Activated B cell treated with CpG ODN at 0.5 μM for 24 hours (primary cell): Measurements from ENCODE around the gene SHROOM4. TPM values are rescaled to one million over a fixed set of nuclear protein-coding genes. Genes with fewer than 3 reads are reported as not detected.

Experiments used
- ATAC-seq: fragments of 200-7000 bp; cut with Tn5 transposase; one replicate; pipeline ENCODE4 v1.10.0; 2021; ENCODE audit warnings: low read depth, mild to moderate bottlenecking, moderate library complexity
- CTCF ChIA-PET: fragments of 350-600 bp; sonication (Branson Sonifier 250); formaldehyde crosslinking; loops from one replicate; lab custom pipeline; 2021; ENCODE audit warnings: antibody characterized with exemption; lab: Charles Lee
- POLR2A ChIA-PET: fragments of 350-600 bp; sonication (Branson Sonifier 250); formaldehyde crosslinking; loops from one replicate; lab custom pipeline; 2021; ENCODE audit warnings: antibody characterized with exemption; lab: Charles Lee
- DNase-seq: peaks from one replicate; pipeline ENCODE4 v3.0.0; 2022
- H3K27ac Mint-ChIP-seq: one replicate; pipeline ENCODE4 v1.8.0; 2020; ENCODE audit warnings: mixed read lengths
- H3K27me3 Mint-ChIP-seq: one replicate; pipeline ENCODE4 v1.8.0; 2021; ENCODE audit warnings: mixed read lengths
- H3K36me3 Mint-ChIP-seq: one replicate; pipeline ENCODE4 v1.8.0; 2021; ENCODE audit warnings: low read depth, mixed read lengths
- H3K4me1 Mint-ChIP-seq: one replicate; pipeline ENCODE4 v1.8.0; 2021; ENCODE audit warnings: mixed read lengths
- H3K4me3 Mint-ChIP-seq: one replicate; pipeline ENCODE4 v1.8.0; 2020; ENCODE audit warnings: mild to moderate bottlenecking, mixed read lengths
- H3K9me3 Mint-ChIP-seq: one replicate; pipeline ENCODE4 v1.8.0; 2020; ENCODE audit warnings: mixed read lengths
- intact Hi-C: fragments of 100-400 bp; cut with micrococcal nuclease; formaldehyde crosslinking; loops from one replicate; pipeline ENCODE4 v1.15.1; 2024
- total RNA-seq: library from RNA; stranded (reverse); gene quantifications from 2 replicates; pipeline ENCODE4 v1.2.3, GENCODE V29; 2022
- TF ChIP-seq, protein P1 (sequence below): fragments of 200-600 bp; IDR thresholded peaks from one replicate; pipeline ENCODE4 v1.8.0; 2022; ENCODE audit warnings: antibody characterized with exemption, mild to moderate bottlenecking

Gene SHROOM4
- total RNA-seq, 1 donor from 2014 or later: not detected

DNA sequence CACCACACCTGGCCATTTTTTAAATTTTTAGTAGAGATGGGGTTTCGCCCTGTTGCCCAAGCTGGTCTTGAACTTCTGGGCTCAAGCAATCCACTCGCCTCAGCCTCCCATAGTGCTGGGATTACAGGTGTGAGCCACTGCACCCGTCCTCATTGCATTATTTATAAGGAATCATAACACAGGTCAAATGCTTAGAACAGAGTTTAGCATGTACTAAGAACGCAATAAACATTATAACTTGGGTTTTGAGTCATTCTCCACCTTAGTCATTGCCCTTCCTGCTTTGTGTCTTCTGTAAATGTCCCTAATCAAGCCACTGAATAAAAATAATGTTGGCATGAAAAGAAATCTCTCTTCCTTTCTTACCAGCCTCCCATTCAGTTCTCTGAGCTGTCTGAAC lies 38.5 kb upstream of the SHROOM4 start:
- no peak for ATAC-seq
- TF ChIP-seq, protein P1, sequence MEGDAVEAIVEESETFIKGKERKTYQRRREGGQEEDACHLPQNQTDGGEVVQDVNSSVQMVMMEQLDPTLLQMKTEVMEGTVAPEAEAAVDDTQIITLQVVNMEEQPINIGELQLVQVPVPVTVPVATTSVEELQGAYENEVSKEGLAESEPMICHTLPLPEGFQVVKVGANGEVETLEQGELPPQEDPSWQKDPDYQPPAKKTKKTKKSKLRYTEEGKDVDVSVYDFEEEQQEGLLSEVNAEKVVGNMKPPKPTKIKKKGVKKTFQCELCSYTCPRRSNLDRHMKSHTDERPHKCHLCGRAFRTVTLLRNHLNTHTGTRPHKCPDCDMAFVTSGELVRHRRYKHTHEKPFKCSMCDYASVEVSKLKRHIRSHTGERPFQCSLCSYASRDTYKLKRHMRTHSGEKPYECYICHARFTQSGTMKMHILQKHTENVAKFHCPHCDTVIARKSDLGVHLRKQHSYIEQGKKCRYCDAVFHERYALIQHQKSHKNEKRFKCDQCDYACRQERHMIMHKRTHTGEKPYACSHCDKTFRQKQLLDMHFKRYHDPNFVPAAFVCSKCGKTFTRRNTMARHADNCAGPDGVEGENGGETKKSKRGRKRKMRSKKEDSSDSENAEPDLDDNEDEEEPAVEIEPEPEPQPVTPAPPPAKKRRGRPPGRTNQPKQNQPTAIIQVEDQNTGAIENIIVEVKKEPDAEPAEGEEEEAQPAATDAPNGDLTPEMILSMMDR: no peak
- Mint-ChIP-seq H3K4me1 (no peaks in the 10 kb centered on the region), H3K27ac (no peak overlapping the region), H3K9me3 (no peaks in the 10 kb centered on the region), H3K4me3 (no peak overlapping the region), H3K27me3 (no peaks in the 10 kb centered on the region), H3K36me3 (no peaks in the 10 kb centered on the region)
- intact Hi-C loops: no loop called here
- CTCF ChIA-PET: no interaction called here
- POLR2A ChIA-PET: no interaction called here
- DNase-seq: no peak

DNA sequence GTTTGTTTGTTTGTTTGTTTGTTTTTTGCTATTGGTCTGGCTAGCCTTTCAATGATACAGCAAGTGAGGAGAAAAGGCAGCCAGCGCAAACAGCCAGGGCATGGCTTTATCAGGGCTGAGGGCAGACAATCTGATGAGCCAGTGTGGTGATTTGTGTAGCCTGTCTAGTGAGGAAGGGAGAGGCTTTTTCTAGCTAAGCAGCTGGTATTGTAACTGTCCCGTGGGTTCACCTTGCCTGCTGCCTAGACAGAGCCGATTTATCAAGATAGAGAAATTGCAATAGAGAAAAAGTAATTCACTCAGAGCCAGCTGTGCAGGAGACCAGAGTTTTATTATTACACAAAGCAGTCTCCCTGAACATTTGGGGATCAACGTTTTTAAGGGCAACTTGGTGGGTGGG lies 28.2 kb upstream of the SHROOM4 start:
- intact Hi-C loops: no loop called here
- CTCF ChIA-PET: no interaction called here
- H3K4me3 Mint-ChIP-seq: no peak overlapping the region

DNA sequence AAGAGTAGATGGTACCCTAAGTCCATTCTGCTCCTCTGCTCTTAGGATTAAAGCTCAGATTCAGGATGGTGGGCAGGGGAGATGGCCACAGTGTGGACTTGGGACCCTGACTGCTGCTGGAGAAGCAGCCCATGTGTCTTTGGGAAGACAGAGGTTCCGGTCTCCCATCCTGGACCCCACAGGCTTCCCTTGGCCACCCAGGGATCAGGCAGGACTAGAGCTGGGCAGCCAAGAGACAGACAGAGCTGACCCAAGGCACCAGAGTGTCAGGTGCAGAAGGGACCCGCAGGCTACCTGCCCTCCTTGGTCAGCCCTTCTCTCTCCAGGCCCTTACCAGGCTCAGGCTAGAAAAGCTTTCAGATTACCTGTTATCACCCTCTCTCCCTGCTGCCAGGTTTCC lies 25.7 kb upstream of the SHROOM4 start:
- H3K36me3 Mint-ChIP-seq: no peaks in the 10 kb centered on the region
- TF ChIP-seq, protein P1: no peak
- DNase-seq (no peak), ATAC-seq (no peak)
- no peaks in the 10 kb centered on the region for H3K4me1 Mint-ChIP-seq
- no peak overlapping the region for H3K27ac Mint-ChIP-seq
- no peak overlapping the region for H3K4me3 Mint-ChIP-seq
- H3K9me3 Mint-ChIP-seq: no peaks in the 10 kb centered on the region
- no peaks in the 10 kb centered on the region for H3K27me3 Mint-ChIP-seq
- intact Hi-C loops: no loop called here
- ChIA-PET POLR2A (no interaction called here), CTCF (no interaction called here)

More for the DNA sequence above, 28.2 kb upstream of the SHROOM4 start:
- H3K36me3 Mint-ChIP-seq: no peaks in the 10 kb centered on the region
- DNase-seq (no peak), ATAC-seq (no peak)
- H3K27me3 Mint-ChIP-seq: no peaks in the 10 kb centered on the region
- no peaks in the 10 kb centered on the region for H3K9me3 Mint-ChIP-seq
- TF ChIP-seq, protein P1: no peak
- no peak overlapping the region for H3K27ac Mint-ChIP-seq
- no peaks in the 10 kb centered on the region for H3K4me1 Mint-ChIP-seq
- POLR2A ChIA-PET: no interaction called here

DNA sequence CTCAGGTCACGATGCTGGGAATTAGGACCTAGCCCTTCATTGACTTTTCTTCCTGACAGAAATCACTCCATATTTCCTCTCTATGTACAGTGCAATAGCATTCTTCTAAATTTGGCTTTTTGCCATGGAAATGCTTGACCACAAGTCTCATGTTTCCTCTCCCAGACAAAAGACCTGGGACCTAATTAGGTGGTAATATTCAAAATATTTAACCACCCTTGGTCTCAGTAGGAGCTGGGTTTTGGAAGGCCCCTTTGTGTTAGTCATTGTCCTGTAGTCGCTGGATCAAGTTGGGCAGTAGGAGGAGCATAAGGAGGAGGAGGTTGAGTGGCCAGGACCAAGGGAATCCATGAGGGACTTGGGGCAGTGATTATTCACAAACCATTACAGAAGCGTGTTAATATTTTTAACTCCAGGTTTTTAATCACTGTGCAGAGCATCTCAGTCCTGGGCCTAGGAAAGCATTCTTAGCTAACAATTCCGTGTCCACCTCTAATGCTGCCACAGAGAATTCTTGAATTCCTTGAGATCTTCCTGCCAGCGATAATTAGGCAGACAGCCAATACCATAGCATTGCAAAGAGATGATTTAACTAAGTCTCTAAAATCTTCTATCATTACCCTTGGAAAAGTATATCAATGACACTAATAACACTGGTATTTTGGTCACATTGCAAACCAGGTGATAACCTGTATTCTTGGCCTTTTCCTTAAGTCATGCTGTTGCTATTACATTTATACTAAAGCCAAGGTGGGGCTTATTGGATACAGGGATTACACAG lies 25.0 kb upstream of the SHROOM4 start:
- intact Hi-C loops: no loop called here
- Mint-ChIP-seq H3K9me3 (no peaks in the 10 kb centered on the region), H3K27me3 (no peaks in the 10 kb centered on the region), H3K4me3 (no peak overlapping the region), H3K4me1 (no peaks in the 10 kb centered on the region), H3K27ac (no peak overlapping the region), H3K36me3 (no peaks in the 10 kb centered on the region)
- TF ChIP-seq, protein P1: no peak
- ChIA-PET CTCF (no interaction called here), POLR2A (no interaction called here)
- DNase-seq (no peak), ATAC-seq (no peak)

DNA sequence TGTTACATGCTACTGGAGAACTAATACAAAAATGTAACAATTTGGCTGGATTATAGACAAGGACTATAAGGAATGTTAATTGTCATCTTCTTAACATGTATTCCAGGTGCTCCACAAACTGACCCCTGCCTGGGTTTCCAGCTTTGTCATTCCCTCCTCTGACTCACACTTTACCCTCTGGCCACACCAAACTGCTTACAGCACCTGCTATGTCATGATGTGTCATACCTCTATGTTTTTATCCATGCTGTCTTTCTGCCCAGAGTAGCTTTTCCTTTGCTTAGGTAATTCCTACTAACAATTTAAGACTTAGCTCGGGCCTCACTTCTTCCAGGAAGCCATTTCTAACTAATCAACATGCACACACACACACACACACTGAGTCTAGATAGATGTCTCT lies 14.0 kb upstream of the SHROOM4 start:
- ATAC-seq (no peak), DNase-seq (no peak)
- intact Hi-C loops: no loop called here
- Mint-ChIP-seq H3K27me3 (no peaks in the 10 kb centered on the region), H3K4me3 (no peak overlapping the region), H3K27ac (no peak overlapping the region), H3K9me3 (no peaks in the 10 kb centered on the region), H3K4me1 (no peaks in the 10 kb centered on the region), H3K36me3 (no peaks in the 10 kb centered on the region)
- CTCF ChIA-PET: no interaction called here
- TF ChIP-seq, protein P1: no peak
- POLR2A ChIA-PET: no interaction called here
